K562 (cell line): Measurements from ENCODE around the gene MT2A. TPM values are rescaled to one million over a fixed set of nuclear protein-coding genes. Genes with fewer than 3 reads are reported as not detected.
A peak's percentile ranks its signal among the peaks of the same experiment; 100 is the strongest.

Source experiments
- ATAC-seq: fragments of 200-7000 bp; cut with Tn5 transposase; 3 replicates; pipeline ENCODE4 v1.9.1; 2020; ENCODE audit warnings: moderate library complexity
- BruUV-seq: library from RNA; stranded (reverse); fragments of 400-500 nt; replicated peaks from 2 replicates; lab custom pipeline; 2021; lab: Mats Ljungman, UMichigan
- CTCF ChIA-PET: fragments of 300-600 bp; formaldehyde crosslinking; extraction: SDS; loops from one replicate; lab custom pipeline; 2021; ENCODE audit warnings: low intra/inter-chr PET ratio; lab: Yijun Ruan, JAX
- POLR2A ChIA-PET: fragments of 300-600, 350-650 bp; sonication (Branson Sonifier 250); formaldehyde crosslinking; extraction: SDS; loops from one replicate; lab custom pipeline; 2021; ENCODE audit warnings: antibody characterized with exemption, inconsistent platforms; lab: Yijun Ruan, JAX
- DNase-seq, 4 experiments: peaks; one replicate each; pipeline versions ENCODE4 v3.0.0 to v3.0.0-alpha.2; 2011 to 2018; ENCODE audit warnings: low spot score in 3 of 4, mixed read lengths in 3 of 4; ENCODE audit errors: extremely low read depth in 1 of 4
- FAIRE-seq: peaks from 2 replicates; lab custom pipeline; 2011; peaks lifted over from hg19 to GRCh38; lab: Jason Lieb, UNC
- H2AFZ ChIP-seq: 2 replicates; pipeline ENCODE4 v1.6.0; 2011; ENCODE audit warnings: low read depth, low read length, control low read depth, inconsistent platforms
- H3K27ac ChIP-seq: fragments of 200-600 bp; 3 replicates; pipeline ENCODE4 v1.8.0; 2011; ENCODE audit warnings: low read depth, mild to moderate bottlenecking, control low read depth, inconsistent platforms, low read length, moderate library complexity, mixed read lengths; ENCODE audit errors: extremely low read depth
- H3K27me3 ChIP-seq, 2 experiments: fragments of 300-600 bp in 1 of 2; 2 replicates in 1 of 2; 3 replicates in 1 of 2; pipeline versions ENCODE4 v1.6.0 to v1.8.0; 2011; ENCODE audit warnings: inconsistent platforms in 2 of 2, low read length in 2 of 2, mild to moderate bottlenecking in 1 of 2, mixed read lengths in 1 of 2, moderate library complexity in 1 of 2; ENCODE audit not compliant: control insufficient read depth in 2 of 2, insufficient read depth in 2 of 2
- H3K36me3 ChIP-seq: fragments of 300-600 bp; 3 replicates; pipeline ENCODE4 v1.8.0; 2011; ENCODE audit warnings: mild to moderate bottlenecking, low read length, inconsistent platforms; ENCODE audit not compliant: control insufficient read depth, insufficient read depth
- H3K4me1 ChIP-seq, 2 experiments: fragments of 200-600 bp in 1 of 2; replicated peaks in 1 of 2; 2 replicates in 1 of 2; 3 replicates in 1 of 2; pipeline versions ENCODE4 v1.5.1 to v1.8.0; 2011; ENCODE audit warnings: inconsistent platforms in 2 of 2, low read length in 2 of 2, mild to moderate bottlenecking in 1 of 2, mixed read lengths in 1 of 2, moderate library complexity in 1 of 2; ENCODE audit not compliant: control insufficient read depth in 2 of 2, insufficient read depth in 2 of 2
- H3K4me2 ChIP-seq: 2 replicates; pipeline ENCODE4 v1.6.1; 2011; ENCODE audit warnings: low read length, control low read depth, inconsistent platforms, mixed read lengths; ENCODE audit not compliant: insufficient read depth
- H3K4me3 ChIP-seq: fragments of 200-600 bp; sonication (generic), shearing (Covaris generic); 2 replicates; pipeline ENCODE4 v1.5.1; 2016; ENCODE audit warnings: control low read depth, inconsistent platforms
- H3K79me2 ChIP-seq: fragments of 200-600 bp; 3 replicates; pipeline ENCODE4 v1.8.0; 2011; ENCODE audit warnings: low read length, inconsistent platforms; ENCODE audit not compliant: control insufficient read depth, insufficient read depth
- H3K9ac ChIP-seq, 2 experiments: 2 replicates each; pipeline versions ENCODE4 v1.6.0 to v1.6.1; 2011; ENCODE audit warnings: low read depth in 2 of 2, low read length in 2 of 2, control low read depth in 1 of 2, inconsistent platforms in 1 of 2, mild to moderate bottlenecking in 1 of 2, mixed read lengths in 1 of 2; ENCODE audit not compliant: insufficient read depth in 1 of 2
- H3K9me1 ChIP-seq: one replicate; pipeline ENCODE4 v1.6.0; 2011; ENCODE audit warnings: inconsistent platforms, mild to moderate bottlenecking, low read length, moderate library complexity; ENCODE audit not compliant: control insufficient read depth, insufficient read depth
- H3K9me3 ChIP-seq: replicated peaks from 2 replicates; pipeline ENCODE4 v1.5.1; 2011; ENCODE audit warnings: low read depth, low read length, inconsistent platforms; ENCODE audit not compliant: control insufficient read depth, insufficient read depth
- H4K20me1 ChIP-seq: replicated peaks from 2 replicates; pipeline ENCODE4 v1.6.1; 2011; ENCODE audit warnings: low read length, inconsistent platforms, mixed read lengths; ENCODE audit not compliant: control insufficient read depth, insufficient read depth
- BRD9 ChIP-seq: fragments of 450-650 bp; IDR thresholded peaks from 2 replicates; pipeline ENCODE4 v1.6.1; 2018; ENCODE audit warnings: low read depth; ENCODE audit not compliant: partially characterized antibody
- EWSR1 ChIP-seq: fragments of 450-650 bp; IDR thresholded peaks from 2 replicates; pipeline ENCODE4 v1.6.1; 2018; ENCODE audit warnings: borderline replicate concordance, mild to moderate bottlenecking, low read depth, moderate library complexity; ENCODE audit not compliant: partially characterized antibody
- LCOR ChIP-seq: sonication (generic); formaldehyde crosslinking; IDR thresholded peaks from 2 replicates; pipeline ENCODE4 v1.8.0; 2022; ENCODE audit warnings: mild to moderate bottlenecking, missing genetic modification reagents
- PYGO2 ChIP-seq: fragments of 450-650 bp; IDR thresholded peaks from 2 replicates; pipeline ENCODE4 v1.6.1; 2016; ENCODE audit warnings: mild to moderate bottlenecking, missing genetic modification characterization, moderate library complexity, missing compliant biosample characterization
- whole genome bisulfite sequencing: fragments of 100-300 bp; shearing (Covaris generic); methylation state at CpG from one replicate; pipeline ENCODE4 v1.1.6; 2016; ENCODE audit warnings: low coverage, mixed read lengths; ENCODE audit not compliant: insufficient coverage; ENCODE audit errors: missing lambda C conversion rate; 5-methylcytosine and 5-hydroxymethylcytosine counted together
- in situ Hi-C: fragments of 300-500 bp; cut with MboI; formaldehyde crosslinking; loops from 4 replicates; pipeline ENCODE4 v1.15.0; 2018; ENCODE audit warnings: inconsistent platforms, mixed read lengths
- intact Hi-C: fragments of 100-400 bp; cut with micrococcal nuclease; formaldehyde crosslinking; loops from 2 replicates; pipeline ENCODE4 v1.14.2; 2022
- polyA plus RNA-seq, 8 experiments: library from polyadenylated mRNA; depleted of rRNA in 4 of 8; stranded (reverse) in 5 of 8; unstranded in 3 of 8; fragments of >200 nt; fragmentation: Nextera tagmentation in 2 of 8; fragmentation: Illumina TruSeq in 1 of 8; extraction: Ambion mirVana in 2 of 8; extraction: Trizol in 1 of 8; gene quantifications; 2 replicates each; pipeline versions ENCODE4 v1.2.1 to v1.2.3, GENCODE V29; 2011 to 2014; ENCODE audit warnings: inconsistent platforms in 1 of 8, missing spikeins in 1 of 8
- total RNA-seq, 7 experiments: library from RNA; depleted of rRNA in 6 of 7; stranded (reverse); fragments of >200 nt in 6 of 7; fragmentation: Illumina TruSeq in 2 of 7; extraction: Trizol in 2 of 7; gene quantifications; 2 replicates each; pipeline versions ENCODE4 v1.2.1 to v1.2.3, GENCODE V29; 2011 to 2021; ENCODE audit warnings: low replicate concordance in 1 of 7
- TF ChIP-seq, protein P1 (sequence below): sonication (generic); formaldehyde crosslinking; IDR thresholded peaks from 2 replicates; pipeline ENCODE4 v1.5.0; 2020; ENCODE audit warnings: missing genetic modification reagents

The MT2A gene
- total and polyA plus RNA-seq, 9 of the 15 experiments (the other 6 are each of a cell fraction or from before 2014, with no cell fraction given) = 2.0 to 16.9 (median 8.5) TPM

DNA sequence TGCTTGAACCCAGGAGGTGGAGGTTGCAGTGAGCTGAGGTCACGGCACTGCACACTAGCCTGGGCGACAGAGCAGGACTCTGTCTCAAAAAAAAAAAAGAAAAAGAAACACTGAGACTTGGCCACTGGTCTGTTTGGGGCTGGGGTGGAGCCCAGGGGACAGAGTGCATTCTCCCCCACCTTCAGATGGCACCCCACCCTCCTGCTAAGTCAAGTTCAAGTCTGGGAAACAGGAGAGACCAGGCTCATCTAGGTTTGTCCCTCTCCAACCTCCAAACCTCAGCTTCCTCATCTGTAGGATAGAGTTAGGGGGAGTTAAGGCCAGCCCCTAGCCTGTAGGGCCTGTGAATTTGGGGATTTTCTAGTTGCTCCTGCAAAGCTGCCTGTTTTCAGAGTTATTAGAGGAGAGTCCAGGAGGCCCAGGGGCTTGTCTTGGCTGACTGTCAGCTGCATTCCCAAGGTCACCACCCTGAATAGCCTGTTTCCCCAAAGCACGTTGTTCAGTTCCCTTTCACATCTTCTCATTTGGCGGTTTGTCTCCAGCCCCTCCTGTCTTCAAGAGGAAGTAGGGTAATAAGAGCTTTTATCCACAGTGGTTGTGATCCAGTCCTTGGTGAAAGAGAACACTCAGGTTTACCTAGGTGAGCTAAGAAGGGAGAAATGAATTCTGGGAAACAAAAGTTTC is 16.9 kb upstream of the MT2A start:
- POLR2A ChIA-PET = interaction anchor here (0.6 to 1.5 kb wide), 2 partner anchors 15 to 509 kb away, joined by 3 read pairs; no protein-coding TSS in a partner anchor
- intact Hi-C loops = no loop called here
- H3K4me3 ChIP-seq = no peak overlapping the region
- no peaks in the 10 kb centered on the region for H3K9me3 ChIP-seq
- no peaks in the 10 kb centered on the region; the same call in 1 of the 2 replicates for H4K20me1 ChIP-seq
- no TSS peak for BruUV-seq
- H3K79me2 ChIP-seq = no peaks in the 10 kb centered on the region
- in situ Hi-C loops = no loop called here
- CTCF ChIA-PET = no interaction called here
- no peak overlapping the region for H3K9ac ChIP-seq
- ATAC-seq (no peak), FAIRE-seq (no peak), DNase-seq (no peak)
- H3K36me3 ChIP-seq = no peaks in the 10 kb centered on the region
- no peak overlapping the region for H3K4me2 ChIP-seq
- no peak for TF ChIP-seq LCOR (CRISPR knock-in tag)
- no peak for TF ChIP-seq EWSR1
- no peak overlapping the region for H2AFZ ChIP-seq
- no peaks in the 10 kb centered on the region for H3K9me1 ChIP-seq
- H3K27ac ChIP-seq = no peak overlapping the region
- WGBS = 0% methylated on average over 2 of the region's 4 CpGs
- peaks cover 13 to 49% of the 10 kb centered on the region in 2 experiments for H3K27me3 ChIP-seq
- H3K4me1 ChIP-seq = peaks cover 0 to 6% of the 10 kb centered on the region in 2 experiments; a peak in 1 of 5 replicates

DNA sequence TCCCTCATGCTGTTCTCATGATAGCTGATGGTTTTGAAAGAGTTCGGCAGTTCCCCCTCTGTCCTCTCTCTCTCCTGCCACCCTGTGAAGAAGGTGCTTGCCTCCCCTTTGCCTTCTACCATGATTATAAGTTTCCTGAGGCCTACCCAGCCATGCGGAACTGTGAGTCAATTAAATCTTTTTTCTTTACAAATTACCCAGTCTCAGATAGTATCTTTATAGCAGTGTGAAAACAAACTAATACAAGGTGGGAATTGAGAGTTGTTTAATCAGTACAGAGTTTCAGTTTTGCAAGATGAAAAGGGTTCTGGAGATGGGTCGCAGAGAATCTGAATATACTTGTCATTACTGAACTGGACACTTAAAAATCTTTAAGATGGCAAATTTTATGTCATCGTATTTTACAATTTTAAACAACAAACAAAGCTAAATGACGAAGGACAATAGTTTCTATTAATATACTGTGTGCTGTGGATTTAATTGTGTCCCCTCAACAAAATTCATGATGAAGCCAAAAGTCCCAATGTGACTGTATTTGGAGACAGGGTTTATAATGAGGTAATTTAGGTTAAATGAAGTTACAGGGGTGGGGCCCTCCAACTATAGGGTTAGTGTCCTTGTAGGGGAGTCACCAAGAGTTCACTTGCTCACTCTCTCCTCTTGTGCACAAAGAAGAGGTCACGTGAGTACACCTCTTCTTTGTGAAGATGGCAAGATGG is 14.7 kb upstream of the MT2A start:
- in situ Hi-C loops = no loop called here
- POLR2A ChIA-PET = interaction anchor here (0.6 kb wide), 2 partner anchors 15 to 294 kb away, joined by 3 read pairs; no protein-coding TSS in a partner anchor
- TF ChIP-seq PYGO2 (tag) = no peak
- TF ChIP-seq, protein P1, sequence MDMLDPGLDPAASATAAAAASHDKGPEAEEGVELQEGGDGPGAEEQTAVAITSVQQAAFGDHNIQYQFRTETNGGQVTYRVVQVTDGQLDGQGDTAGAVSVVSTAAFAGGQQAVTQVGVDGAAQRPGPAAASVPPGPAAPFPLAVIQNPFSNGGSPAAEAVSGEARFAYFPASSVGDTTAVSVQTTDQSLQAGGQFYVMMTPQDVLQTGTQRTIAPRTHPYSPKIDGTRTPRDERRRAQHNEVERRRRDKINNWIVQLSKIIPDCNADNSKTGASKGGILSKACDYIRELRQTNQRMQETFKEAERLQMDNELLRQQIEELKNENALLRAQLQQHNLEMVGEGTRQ = 0 out of 2 replicates have a peak, but pooled peaks have one; percentile 11
- no peak for TF ChIP-seq BRD9
- FAIRE-seq (no peak), DNase-seq (no peak), ATAC-seq (no peak)
- Histone ChIP-seq H2AFZ (no peak overlapping the region), H4K20me1 (no peaks in the 10 kb centered on the region; the same call in 1 of the 2 replicates), H3K4me3 (no peak overlapping the region), H3K36me3 (no peaks in the 10 kb centered on the region), H3K27me3 (peaks cover 7 to 34% of the 10 kb centered on the region in 2 experiments; a peak in 4 of 5 replicates), H3K27ac (no peak overlapping the region), H3K4me1 (peaks cover 0 to 6% of the 10 kb centered on the region in 2 experiments; a peak in 1 of 5 replicates), H3K9me3 (no peaks in the 10 kb centered on the region), H3K79me2 (no peaks in the 10 kb centered on the region), H3K9me1 (no peaks in the 10 kb centered on the region), H3K9ac (no peak overlapping the region), H3K4me2 (no peak overlapping the region)
- intact Hi-C loops = no loop called here
- BruUV-seq = no TSS peak
- WGBS = under 1% methylated on average over 6 of the region's 6 CpGs
- CTCF ChIA-PET = no interaction called here
